Cerebellar nuclear complex (tissue), 1 donor: ENCODE results near the gene EFCAB9.

Source experiments
- DNase-seq, 2 experiments: peaks; one replicate each; lab custom pipeline; 2025; lab: John Stamatoyannopoulos, UW

EFCAB9 gene

GRCh38 chr5:172235827-172236736 lies 42.1 kb downstream of the EFCAB9 start:
- no peak for DNase-seq

GRCh38 chr5:172238334-172238733 lies 44.4 kb downstream of the EFCAB9 start:
- DNase-seq, result no peak

GRCh38 chr5:172243302-172243701 lies 49.3 kb downstream of the EFCAB9 start:
- no peak for DNase-seq

GRCh38 chr5:172245046-172245445 lies 51.1 kb downstream of the EFCAB9 start:
- DNase-seq, result peak; percentile 9 to 61

GRCh38 chr5:172245703-172246125 lies 51.7 kb downstream of the EFCAB9 start:
- DNase-seq, result no peak

GRCh38 chr5:172248637-172249036 lies 54.7 kb downstream of the EFCAB9 start:
- no peak for DNase-seq

GRCh38 chr5:172251419-172251818 lies 57.4 kb downstream of the EFCAB9 start:
- no peak for DNase-seq

- DNase-seq, result no peak
Observed at GRCh38 chr5:172252501-172252900, 58.5 kb downstream of the EFCAB9 start.
